Measurements from ENCODE around the gene SMOC1.

SMOC1 gene

GRCh38 chr14:69963966-69964365, 84.8 kb downstream of the SMOC1 start:
- Histone ChIP-seq H3K27ac (ENCODE audit: low read depth, low read length, poor library complexity, severe bottlenecking) (no peak overlapping the region), H2AFZ (ENCODE audit: low read length) (no peak overlapping the region), H3K9ac (ENCODE audit: low read length) (no peak overlapping the region), H3K36me3 (ENCODE audit: insufficient read depth, low read length) (no peaks in the 10 kb centered on the region), H3K4me1 (ENCODE audit: insufficient read depth, low read length, severe bottlenecking) (no peaks in the 10 kb centered on the region), H3K79me2 (ENCODE audit: insufficient read depth, low read length) (no peaks in the 10 kb centered on the region), H3F3A (ENCODE audit: insufficient read depth, low read length) (no peaks in the 10 kb centered on the region), H3K27me3 (ENCODE audit: insufficient read depth, low read length) (no peaks in the 10 kb centered on the region; the same call in 1 of the 2 replicates), H4K20me1 (ENCODE audit: insufficient read depth, low read length) (no peaks in the 10 kb centered on the region), H3K4me3 (ENCODE audit: low read depth, low read length, poor library complexity, severe bottlenecking) (no peak overlapping the region), H3K9me3 (ENCODE audit: low read length) (no peaks in the 10 kb centered on the region), H3K9me2 (ENCODE audit: low read depth, low read length) (no peaks in the 10 kb centered on the region), H3K4me2 (ENCODE audit: low read length) (no peak overlapping the region)
- TF ChIP-seq, protein P1, sequence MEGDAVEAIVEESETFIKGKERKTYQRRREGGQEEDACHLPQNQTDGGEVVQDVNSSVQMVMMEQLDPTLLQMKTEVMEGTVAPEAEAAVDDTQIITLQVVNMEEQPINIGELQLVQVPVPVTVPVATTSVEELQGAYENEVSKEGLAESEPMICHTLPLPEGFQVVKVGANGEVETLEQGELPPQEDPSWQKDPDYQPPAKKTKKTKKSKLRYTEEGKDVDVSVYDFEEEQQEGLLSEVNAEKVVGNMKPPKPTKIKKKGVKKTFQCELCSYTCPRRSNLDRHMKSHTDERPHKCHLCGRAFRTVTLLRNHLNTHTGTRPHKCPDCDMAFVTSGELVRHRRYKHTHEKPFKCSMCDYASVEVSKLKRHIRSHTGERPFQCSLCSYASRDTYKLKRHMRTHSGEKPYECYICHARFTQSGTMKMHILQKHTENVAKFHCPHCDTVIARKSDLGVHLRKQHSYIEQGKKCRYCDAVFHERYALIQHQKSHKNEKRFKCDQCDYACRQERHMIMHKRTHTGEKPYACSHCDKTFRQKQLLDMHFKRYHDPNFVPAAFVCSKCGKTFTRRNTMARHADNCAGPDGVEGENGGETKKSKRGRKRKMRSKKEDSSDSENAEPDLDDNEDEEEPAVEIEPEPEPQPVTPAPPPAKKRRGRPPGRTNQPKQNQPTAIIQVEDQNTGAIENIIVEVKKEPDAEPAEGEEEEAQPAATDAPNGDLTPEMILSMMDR (IDR thresholded peaks at IDR 0.05; ENCODE audit: low read length), result no peak
- TF ChIP-seq EZH2 (IDR thresholded peaks at IDR 0.05; ENCODE audit: borderline replicate concordance, low read length), result no peak

- H3K9me3 ChIP-seq (ENCODE audit: low read length), result no peaks in the 10 kb centered on the region
Observed at GRCh38 chr14:69964841-69965240, 85.6 kb downstream of the SMOC1 start.

DNA sequence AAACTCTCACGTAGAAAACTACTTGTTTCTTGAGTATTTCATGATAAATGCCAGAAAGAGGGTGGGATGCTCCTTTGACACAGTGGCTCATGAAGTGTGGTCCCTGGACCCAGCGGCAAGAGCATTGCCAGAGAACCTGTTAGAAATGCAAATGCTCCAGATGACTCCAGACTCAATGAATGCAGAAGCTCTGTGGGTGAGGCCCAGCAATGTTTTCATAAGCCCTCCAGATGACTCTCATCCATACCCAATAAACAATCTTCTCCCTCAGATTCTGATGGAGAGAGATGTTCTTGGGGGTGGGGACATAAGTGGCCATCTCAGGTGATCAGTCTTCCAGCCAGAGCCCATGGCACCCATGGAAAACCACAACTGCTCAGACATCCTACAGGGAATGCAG, 88.9 kb downstream of the SMOC1 start:
- no peak overlapping the region for H3K9ac ChIP-seq (ENCODE audit: low read length)
- H3K36me3 ChIP-seq (ENCODE audit: insufficient read depth, low read length), result no peaks in the 10 kb centered on the region
- H3K9me2 ChIP-seq (ENCODE audit: low read depth, low read length), result no peaks in the 10 kb centered on the region
- no peak overlapping the region for H3K4me3 ChIP-seq (ENCODE audit: low read depth, low read length, poor library complexity, severe bottlenecking)
- H3K79me2 ChIP-seq (ENCODE audit: insufficient read depth, low read length), result no peaks in the 10 kb centered on the region
- H3K27ac ChIP-seq (ENCODE audit: low read depth, low read length, poor library complexity, severe bottlenecking), result no peak overlapping the region
- no peaks in the 10 kb centered on the region for H4K20me1 ChIP-seq (ENCODE audit: insufficient read depth, low read length)
- H3K27me3 ChIP-seq (ENCODE audit: insufficient read depth, low read length), result no peaks in the 10 kb centered on the region; the same call in 1 of the 2 replicates
- no peaks in the 10 kb centered on the region for H3K9me3 ChIP-seq (ENCODE audit: low read length)
- TF ChIP-seq, protein P1 (IDR thresholded peaks at IDR 0.05; ENCODE audit: low read length), result no peak
- TF ChIP-seq EZH2 (IDR thresholded peaks at IDR 0.05; ENCODE audit: borderline replicate concordance, low read length), result no peak
- H2AFZ ChIP-seq (ENCODE audit: low read length), result no peak overlapping the region
- H3F3A ChIP-seq (ENCODE audit: insufficient read depth, low read length), result no peaks in the 10 kb centered on the region
- H3K4me2 ChIP-seq (ENCODE audit: low read length), result no peak overlapping the region
- no peaks in the 10 kb centered on the region for H3K4me1 ChIP-seq (ENCODE audit: insufficient read depth, low read length, severe bottlenecking)

More at GRCh38 chr14:69964841-69965240, 85.6 kb downstream of the SMOC1 start:
- Histone ChIP-seq H3F3A (ENCODE audit: insufficient read depth, low read length) (no peaks in the 10 kb centered on the region), H3K4me1 (ENCODE audit: insufficient read depth, low read length, severe bottlenecking) (no peaks in the 10 kb centered on the region), H3K4me2 (ENCODE audit: low read length) (no peak overlapping the region), H3K9me2 (ENCODE audit: low read depth, low read length) (no peaks in the 10 kb centered on the region), H3K36me3 (ENCODE audit: insufficient read depth, low read length) (no peaks in the 10 kb centered on the region), H3K27me3 (ENCODE audit: insufficient read depth, low read length) (no peaks in the 10 kb centered on the region; the same call in 1 of the 2 replicates), H3K27ac (ENCODE audit: low read depth, low read length, poor library complexity, severe bottlenecking) (no peak overlapping the region), H4K20me1 (ENCODE audit: insufficient read depth, low read length) (no peaks in the 10 kb centered on the region), H2AFZ (ENCODE audit: low read length) (no peak overlapping the region), H3K9ac (ENCODE audit: low read length) (no peak overlapping the region), H3K79me2 (ENCODE audit: insufficient read depth, low read length) (no peaks in the 10 kb centered on the region), H3K4me3 (ENCODE audit: low read depth, low read length, poor library complexity, severe bottlenecking) (no peak overlapping the region)
- TF ChIP-seq, protein P1 (IDR thresholded peaks at IDR 0.05; ENCODE audit: low read length), result no peak
- TF ChIP-seq EZH2 (IDR thresholded peaks at IDR 0.05; ENCODE audit: borderline replicate concordance, low read length), result no peak
